GM21528 (cell line): Measurements from ENCODE around the gene ADM5.

Experiments used
- ATAC-seq: cut with Tn5 transposase; IDR thresholded peaks from one replicate; pipeline ENCODE4 v1.9.1; 2021; ENCODE audit warnings: mild to moderate bottlenecking, moderate library complexity; ENCODE audit not compliant: unreplicated experiment, low FRiP score

Gene ADM5

DNA sequence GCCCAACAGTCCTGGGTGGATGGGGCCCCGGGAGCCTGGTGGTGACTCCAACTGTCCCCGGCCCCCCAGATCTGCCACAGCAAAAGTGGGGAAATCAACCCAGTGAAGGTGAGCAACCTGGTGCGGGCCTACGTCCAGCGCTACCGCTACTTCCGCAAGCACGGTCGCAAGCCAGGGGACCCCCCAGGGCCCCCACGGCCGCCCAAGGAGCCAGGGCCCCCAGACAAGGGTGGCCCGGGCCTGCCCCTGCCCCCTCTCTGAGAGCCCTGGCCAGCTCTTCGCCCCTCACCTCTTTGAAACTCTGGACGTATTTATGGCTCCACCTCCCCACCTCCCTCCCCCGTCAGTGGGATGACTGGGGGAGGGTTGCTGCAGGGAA, 31.3 kb upstream of the ADM5 start:
- no peak for ATAC-seq

- no peak for ATAC-seq
Observed at GRCh38 chr19:49658566-49659442, 30.6 kb upstream of the ADM5 start.

DNA sequence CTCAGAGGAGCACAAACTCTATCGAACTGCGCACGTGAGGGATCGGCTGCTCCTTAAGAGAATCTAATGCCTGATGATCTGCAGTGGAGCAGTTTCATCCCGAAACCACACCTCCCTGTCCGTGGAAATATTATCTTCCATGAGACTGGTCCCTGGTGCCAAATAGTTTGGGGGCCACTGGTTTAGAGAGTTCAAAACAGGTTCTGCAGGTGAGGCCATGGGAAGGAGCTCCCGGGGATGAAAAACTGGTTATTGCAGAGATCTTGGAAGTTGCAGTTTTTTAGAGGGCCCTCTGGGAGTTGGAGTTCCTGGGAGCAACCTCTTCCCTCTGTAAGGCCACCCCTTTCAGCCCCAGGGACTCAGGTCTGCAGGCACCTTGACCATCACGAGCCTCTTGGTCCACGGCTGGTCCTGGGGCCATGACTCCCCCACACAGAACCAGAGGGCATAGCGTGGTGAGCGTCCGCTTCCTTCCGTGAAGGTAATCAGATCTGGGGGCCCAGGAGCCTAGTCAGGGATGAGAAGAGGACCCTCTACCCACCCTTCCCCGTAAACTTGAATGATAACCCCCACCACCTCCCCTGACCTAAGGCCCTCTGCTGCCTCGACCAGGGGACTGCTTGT, 28.9 kb upstream of the ADM5 start:
- no peak for ATAC-seq

DNA sequence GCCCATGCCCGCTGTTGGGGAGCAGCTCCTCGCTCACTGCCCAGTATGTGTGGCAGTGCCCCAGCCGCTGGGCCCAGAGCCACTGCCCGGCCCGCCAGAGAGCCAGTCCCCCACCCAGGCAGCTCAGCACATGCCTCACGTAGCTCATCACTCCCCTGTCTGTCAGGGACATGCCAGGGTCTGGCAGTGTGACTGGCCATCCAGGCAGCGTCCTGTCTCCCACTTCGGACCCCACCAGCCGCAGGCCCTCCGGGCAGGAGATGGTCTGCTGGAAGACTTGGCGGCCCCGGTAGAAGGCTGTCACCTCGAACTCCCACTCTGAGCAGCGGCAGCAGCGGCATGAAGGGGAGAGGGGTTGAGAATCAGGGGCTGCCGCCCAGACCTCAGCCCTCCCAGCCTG, 27.4 kb upstream of the ADM5 start:
- ATAC-seq: no peak

DNA sequence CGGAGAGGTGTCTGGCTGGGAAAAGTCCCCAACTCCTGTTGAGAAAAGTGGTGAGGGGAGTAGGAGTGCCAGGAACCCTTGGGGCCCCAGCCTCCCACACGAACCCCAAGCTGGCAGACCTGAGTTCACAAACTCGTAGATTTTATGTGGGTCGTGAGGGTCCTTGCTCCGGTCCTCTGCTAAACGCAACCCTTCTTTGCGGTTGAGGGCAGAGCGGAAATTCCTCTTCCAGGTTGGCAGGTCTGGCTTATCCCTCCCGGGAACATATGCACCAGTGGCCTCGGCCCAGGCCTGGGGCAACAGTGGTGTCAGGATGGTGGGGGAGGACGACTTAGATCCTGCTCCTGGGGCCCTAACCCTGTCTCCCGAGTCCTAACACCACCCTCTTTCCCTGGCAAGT, 26.2 kb upstream of the ADM5 start:
- ATAC-seq: no peak

DNA sequence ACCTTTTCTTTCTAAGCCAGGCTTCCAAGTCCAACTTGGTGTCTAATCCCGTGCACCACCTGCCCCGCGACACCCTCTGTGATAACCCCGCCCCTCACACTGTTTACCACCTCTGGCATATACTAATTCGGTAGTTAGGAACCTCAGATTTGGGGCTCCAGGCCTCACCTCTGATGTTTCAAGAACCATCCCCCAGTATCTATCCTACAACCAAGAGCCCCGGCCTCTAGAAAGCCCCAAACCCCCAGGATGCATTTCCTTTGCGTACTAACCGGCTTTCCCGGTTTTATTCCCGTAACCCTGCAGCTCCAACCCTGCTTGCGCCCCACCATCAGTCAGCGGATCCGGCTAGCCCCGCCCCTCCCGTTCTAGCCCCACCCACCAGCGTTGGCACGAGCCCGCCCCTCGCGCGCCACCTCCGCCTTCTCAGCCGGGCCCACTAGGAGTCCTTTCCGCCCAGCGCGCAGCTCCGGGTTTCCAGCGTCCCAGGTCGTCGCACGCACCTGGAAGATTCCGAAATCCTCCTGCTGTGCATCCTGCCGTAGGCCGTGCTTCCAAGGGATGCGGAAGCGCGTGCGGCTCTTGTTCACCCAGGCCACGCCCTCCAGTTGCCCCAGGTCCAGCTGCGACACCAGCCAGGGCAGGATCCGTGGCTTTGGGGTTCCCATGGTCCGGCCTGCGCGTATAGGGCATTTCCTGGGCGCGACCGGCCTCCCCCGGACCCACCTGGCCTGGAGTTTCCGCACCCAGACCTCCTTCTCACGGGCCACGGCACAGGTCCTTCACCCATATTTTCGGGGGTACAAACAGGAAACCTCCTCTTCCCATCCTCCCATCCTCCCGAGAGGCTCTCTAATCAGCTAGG, 25.0 kb upstream of the ADM5 start:
- ATAC-seq: peak; percentile 37

- no peak for ATAC-seq
Observed at GRCh38 chr19:49665036-49665350, 24.4 kb upstream of the ADM5 start.

- ATAC-seq: peak; percentile 80
Observed at GRCh38 chr19:49665351-49666119, 23.9 kb upstream of the ADM5 start, which contains the start of the genes BCL2L12 and IRF3. BCL2L12 (plus strand) TSS chr19:49665933; CDS start chr19:49666693, 760 bp downstream. IRF3 (minus strand) TSS chr19:49665857; CDS start chr19:49664838, 1,019 bp downstream.

GRCh38 chr19:49666120-49666444, 23.3 kb upstream of the ADM5 start:
- ATAC-seq: no peak

- no peak for ATAC-seq
Observed at GRCh38 chr19:49667473-49667872, 21.9 kb upstream of the ADM5 start.

DNA sequence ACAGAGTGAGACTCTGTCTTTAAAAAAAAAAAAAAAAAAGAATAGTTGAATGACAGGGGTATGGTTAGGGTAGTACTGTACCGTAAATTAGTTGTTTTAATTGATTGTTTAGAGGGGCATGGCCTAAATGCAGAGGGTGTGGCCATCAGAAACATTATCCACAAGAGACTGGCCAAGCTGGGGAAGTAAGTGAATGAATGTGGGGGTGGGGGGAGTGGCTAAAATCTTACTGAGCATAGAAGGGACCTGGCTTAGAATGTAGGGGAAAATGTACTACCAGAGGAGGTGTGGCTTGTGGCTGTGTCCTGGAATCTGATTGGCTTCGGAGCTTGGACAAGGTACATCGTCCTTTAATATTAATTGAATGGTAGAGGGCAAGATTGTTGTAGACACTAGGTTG, 19.9 kb upstream of the ADM5 start:
- no peak for ATAC-seq

DNA sequence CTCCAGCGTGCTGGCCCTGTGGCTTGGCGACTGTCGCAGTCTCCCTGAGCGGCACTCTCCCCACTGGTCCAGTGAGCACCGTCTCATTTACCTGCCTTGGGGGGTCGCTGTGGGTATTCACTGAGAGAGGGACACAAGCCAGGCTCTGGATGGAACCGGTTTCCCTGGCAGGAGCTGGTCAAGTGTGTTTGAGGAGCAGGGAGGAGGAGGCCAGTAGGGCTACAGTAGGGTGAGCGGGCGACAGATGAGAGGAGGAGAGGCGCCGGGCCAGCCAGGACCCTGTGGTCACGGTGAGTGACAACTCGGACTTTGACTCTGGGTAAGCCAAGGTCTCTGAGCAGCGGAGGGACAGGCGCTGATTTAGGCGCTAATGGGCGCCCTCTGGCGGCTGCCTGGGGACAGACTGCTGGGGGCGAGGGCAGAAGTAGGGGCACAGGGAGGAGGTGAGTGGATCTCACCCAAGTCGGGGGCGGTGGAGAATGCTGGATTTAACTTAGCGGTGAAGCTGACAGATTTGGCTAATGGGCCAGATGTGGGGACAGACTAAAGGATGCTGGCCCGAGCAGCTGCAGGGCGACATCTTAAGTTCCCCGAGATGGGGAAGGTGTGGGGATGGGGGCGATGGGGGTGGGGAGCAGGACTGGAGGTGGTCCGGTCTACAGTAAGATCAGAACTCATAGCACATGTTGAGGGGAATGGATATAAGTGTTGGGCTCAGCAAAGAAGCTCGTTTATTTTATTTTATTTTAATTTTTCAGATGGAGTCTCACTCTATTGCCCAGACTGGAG, 17.1 kb upstream of the ADM5 start:
- ATAC-seq: no peak

GRCh38 chr19:49676136-49676783, 13.1 kb upstream of the ADM5 start:
- peak; percentile 25 for ATAC-seq

DNA sequence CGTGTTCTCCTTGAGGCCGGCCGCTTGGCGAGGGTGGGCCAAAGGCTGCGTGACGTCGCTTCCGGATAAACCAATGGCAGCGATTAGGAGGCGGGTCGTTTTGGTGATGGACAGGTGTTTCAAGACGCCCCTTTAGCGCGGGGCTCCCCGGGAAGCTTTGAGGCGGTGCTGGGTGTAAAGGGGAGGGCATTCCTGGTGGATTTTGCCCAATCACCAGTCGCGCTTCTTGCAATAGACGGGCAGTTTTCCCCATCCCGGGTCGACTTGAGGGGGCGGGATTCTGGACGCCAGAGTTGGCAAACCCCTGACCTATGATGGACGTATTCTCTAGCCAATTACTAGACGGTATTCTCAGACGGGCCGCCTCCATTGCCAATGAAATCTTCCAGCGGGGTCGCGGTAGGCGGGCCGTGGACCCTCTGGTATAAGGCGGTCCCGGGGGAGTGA, 12.6 kb upstream of the ADM5 start:
- peak; percentile 71 for ATAC-seq

DNA sequence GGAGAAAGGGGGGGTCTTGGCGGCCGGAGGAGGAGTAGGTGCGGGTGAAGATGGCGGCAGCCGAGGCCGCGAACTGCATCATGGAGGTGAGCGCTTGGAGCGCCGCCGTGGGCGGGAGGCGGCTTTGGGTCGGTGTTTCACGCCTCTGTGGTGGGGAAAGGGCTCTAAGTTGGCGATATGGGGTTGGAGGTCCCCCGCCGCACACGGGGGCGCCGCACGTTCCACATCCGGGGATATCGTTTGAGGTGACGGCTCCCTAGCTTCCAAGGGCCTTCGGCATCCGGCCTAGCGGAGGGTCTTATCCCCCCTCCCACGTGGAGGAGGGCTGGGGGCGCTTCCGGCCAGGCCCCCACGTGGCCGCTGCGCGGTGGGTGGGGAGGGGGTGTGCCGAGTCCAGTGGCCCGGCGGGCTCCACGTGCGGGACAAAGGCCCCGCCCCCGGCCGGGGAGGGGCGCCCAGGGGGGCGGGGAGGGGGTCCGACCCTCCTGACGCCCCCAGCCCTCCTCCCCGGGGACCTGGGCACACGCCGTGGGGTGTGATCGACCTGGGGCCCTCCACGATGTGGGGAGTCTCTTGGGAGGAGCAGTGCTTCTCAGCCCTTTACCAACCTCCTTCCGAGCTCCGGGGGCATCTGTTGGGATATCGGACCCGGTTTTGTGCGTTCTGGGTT, 12.0 kb upstream of the ADM5 start, which contains the start of gene PRMT1:
Gene PRMT1 (plus strand): TSS at position 41 of the 670 bp plus-strand sequence. CDS start 10 bp downstream, at position 51.
- ATAC-seq: no peak

GRCh38 chr19:49677901-49678674, 11.3 kb upstream of the ADM5 start:
- no peak for ATAC-seq

DNA sequence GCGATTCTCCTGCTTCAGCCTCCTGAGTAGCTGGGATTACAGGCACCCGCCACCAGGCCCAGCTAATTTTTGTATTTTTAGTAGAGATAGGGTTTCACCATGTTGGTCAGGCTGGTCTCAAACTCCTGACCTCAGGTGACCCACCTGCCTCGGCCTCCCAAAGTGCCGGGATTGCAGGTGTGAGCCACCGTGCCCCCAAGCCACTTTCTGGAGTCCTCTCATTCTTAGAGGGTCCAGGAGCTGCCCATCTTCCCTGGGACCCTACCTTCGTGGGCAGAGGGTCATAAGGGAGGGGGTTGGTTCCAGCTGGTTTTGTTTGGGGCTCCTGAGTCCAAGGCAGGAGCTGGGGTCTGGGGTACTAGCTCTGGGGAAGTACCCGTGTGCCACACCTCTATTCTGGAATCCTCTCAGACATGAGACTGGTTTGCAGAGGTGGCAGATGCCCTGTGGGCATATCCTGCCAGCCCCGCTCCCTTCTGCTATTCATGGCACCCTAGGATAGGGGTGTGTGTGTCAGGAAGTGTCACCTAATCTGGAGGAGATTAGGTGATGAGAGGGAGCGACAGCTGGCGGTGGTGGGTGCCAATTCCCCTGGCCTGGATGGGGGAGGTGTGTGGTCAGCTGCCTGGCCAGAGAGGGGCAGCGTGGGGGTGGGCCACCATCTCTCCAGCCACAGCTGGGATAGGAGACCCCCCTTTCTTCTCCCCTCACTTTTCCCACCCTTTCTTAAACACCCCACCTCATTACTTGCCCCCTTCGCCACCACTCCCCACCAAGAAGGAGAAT, 10.2 kb upstream of the ADM5 start:
- no peak for ATAC-seq
